LNCaP clone FGC (cell line): ENCODE results near the gene MFSD6.
"Not testable (repeated sequence)": the region's sequence is repeated elsewhere in the genome, so short reads cannot be mapped to it uniquely, and the experiment has no call there.

Experiments
- DNase-seq: peaks from one replicate; pipeline ENCODE4 v3.0.0-alpha.2; 2011; ENCODE audit warnings: low read depth
- H3K4me3 ChIP-seq: 2 replicates; pipeline ENCODE4 v1.5.1; 2011; ENCODE audit warnings: mild to moderate bottlenecking, low read depth, low read length, control low read depth
- CTCF ChIP-seq: IDR thresholded peaks from 2 replicates; pipeline ENCODE4 v1.5.1; 2012; ENCODE audit warnings: mild to moderate bottlenecking; ENCODE audit not compliant: control insufficient read depth, insufficient read depth; ENCODE audit errors: extremely low read depth

The MFSD6 gene

GRCh38 chr2:190407662-190408537 is at the start of gene MFSD6:
Gene MFSD6 (plus strand): TSS chr2:190408355. CDS start chr2:190436030, 27,675 bp downstream.
- DNase-seq: no peak
- peak; percentile 19 for TF ChIP-seq CTCF
- peak within 1 kb of the TSS; percentile 61 for H3K4me3 ChIP-seq

- H3K4me3 ChIP-seq, DNase-seq: not testable (repeated sequence)
Observed at GRCh38 chr2:190358655-190359448, 49.3 kb upstream of the MFSD6 start.

- TF ChIP-seq CTCF: no peak
- no peak overlapping the region for H3K4me3 ChIP-seq
Observed at GRCh38 chr2:190360561-190360960, 47.6 kb upstream of the MFSD6 start.

DNA sequence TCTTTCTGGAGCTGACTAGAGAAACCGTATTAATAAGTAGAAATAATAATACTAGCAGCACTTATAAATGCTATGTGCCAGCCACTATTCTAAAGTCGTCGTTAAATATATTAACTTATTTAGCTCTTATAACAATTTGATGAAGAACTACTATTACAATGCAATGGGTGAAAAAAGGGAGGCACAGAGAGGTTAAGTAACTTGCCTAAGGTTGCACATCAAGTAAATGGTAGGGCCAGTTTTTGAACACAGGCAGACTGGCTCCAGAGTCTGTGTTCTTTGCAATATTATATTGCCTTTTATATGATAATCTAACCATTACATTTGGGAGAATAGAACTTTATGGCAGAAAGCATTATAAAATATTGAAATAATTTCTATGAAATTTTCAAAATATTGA is 47.2 kb upstream of the MFSD6 start:
- H3K4me3 ChIP-seq: no peak overlapping the region
- no peak for TF ChIP-seq CTCF
- no peak for DNase-seq

More at GRCh38 chr2:190360561-190360960, 47.6 kb upstream of the MFSD6 start:
- no peak for DNase-seq

- no peak for TF ChIP-seq CTCF
- no peak for DNase-seq
- H3K4me3 ChIP-seq: no peak overlapping the region
Observed at GRCh38 chr2:190361572-190361971, 46.6 kb upstream of the MFSD6 start.

DNA sequence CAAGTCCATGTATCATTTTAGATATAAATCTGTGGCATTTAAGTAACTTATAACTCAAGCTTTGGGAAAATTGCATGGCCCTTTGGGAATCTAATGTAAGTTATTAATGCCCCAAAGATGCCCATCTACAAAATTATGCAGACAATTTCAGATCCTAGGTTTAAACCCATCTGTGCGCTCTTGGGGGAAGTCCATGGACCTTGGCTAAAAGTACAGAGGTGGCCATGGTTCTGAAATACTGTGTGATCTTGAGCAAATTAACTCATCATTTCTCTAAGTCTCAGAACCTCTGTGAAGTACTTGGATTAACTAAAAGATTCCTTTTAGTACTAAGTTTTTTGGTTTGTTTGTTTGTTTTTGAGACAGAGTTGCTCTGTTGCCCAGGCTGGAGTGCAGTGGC is 45.3 kb upstream of the MFSD6 start:
- no peak for DNase-seq
- no peak for TF ChIP-seq CTCF
- H3K4me3 ChIP-seq: no peak overlapping the region

DNA sequence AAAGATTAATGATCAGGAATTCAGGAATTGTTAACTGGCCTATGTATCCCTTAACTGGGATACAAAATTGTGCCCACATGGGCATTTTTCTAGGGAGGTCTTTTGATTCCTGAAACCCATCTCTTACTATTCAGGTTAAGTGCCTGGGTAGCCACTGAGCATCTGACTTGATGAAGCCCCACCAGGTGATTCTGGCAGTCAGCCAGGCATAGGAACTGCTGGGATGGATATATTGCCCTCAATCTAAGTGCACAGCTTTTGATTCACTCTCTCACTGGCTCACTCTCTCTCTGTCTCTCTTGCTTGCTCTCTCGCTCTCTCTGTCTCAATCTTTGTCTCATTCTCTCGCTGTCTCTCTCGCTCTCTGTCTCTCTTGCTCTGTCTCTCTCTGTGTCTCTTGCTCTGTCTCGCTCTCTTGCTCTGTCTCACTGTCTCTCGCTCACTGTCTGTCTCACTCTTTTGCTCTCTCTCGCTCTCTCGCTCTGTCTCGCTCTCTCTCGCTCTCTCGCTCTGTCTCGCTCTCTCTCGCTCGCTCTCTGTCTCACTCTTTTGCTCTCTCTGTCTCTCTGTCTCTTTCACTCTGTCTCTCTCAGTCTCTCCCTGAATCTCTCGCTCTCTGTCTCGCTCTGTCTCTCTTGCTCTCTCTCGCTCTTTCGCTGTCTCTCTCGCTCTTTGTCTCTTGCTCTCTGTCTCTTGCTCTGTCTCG is 42.5 kb upstream of the MFSD6 start:
- no peak for DNase-seq
- TF ChIP-seq CTCF: no peak
- no peak overlapping the region for H3K4me3 ChIP-seq
